GM18520 (cell line): ENCODE data around the gene LSM4.
"Not testable (repeated sequence)": the region's sequence is repeated elsewhere in the genome, so short reads cannot be mapped to it uniquely, and the experiment has no call there.

ENCODE experiments used
- ATAC-seq: cut with Tn5 transposase; IDR thresholded peaks from one replicate; pipeline ENCODE4 v1.9.1; 2021; ENCODE audit not compliant: unreplicated experiment

The LSM4 gene

GRCh38 chr19:18340990-18341868 is 18.4 kb upstream of the LSM4 start:
- ATAC-seq = no peak

DNA sequence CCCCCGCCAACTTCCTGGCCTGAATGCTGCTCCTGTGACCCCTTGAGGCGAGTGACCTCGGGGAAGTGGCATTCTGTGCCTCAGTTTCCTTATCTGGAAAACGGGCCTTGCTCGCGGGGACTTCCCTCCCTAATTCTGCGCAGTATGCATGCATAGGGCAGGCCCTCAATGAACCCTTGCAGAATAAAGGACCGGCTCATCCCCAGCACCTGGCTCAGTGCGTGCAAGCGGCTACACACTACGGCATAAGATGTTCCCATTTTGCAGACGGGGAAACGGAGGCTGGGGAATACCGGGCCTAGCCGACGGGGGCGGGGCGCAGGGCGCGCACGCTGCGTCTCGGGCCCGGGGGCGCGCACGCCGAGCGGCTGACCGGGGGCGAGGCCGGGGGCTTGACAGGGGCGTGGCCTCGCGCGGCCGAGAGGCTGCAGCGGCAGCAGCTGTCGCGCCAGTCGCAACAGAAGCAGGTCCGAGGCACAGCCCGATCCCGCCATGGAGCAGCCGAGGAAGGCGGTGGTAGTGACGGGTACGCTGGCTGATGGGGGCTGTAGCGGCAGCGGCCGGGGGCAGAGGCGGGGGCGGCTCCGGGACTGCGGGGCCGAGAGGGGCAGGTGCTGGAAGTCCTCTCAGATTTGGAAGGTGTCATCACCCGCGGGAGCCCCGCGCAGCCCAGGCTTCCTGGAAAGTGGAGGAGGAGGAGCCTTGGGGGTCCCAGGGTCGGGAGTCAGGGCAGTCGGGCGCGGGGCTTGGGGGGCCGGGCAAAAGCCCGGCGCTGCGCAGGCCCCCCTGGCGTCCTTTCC is 17.5 kb upstream of the LSM4 start, which contains the start of gene PGPEP1:
PGPEP1 (plus strand) TSS at position 409 of the 800 bp plus-strand sequence; CDS start at position 493, 84 bp downstream.
- no peak for ATAC-seq

DNA sequence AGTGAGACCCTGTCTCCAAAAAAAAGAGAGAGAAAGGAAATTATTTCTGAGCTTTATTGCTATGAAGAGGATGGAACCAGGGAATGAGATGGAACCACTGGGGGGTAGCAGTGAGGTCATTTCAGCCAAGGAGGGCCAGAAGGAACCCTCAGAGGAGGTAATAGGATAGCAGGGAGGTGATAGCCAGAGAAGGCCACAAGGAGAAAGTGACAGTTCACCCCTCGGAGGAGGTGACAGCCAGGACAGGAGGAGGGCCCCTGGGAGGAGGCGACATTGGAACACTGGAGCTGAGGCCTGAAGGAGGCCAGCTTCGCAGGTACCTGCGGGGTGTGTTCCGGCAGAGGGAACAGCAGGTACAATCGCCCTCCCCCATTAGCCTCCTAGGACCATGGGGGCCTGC is 16.8 kb upstream of the LSM4 start:
- ATAC-seq = no peak

DNA sequence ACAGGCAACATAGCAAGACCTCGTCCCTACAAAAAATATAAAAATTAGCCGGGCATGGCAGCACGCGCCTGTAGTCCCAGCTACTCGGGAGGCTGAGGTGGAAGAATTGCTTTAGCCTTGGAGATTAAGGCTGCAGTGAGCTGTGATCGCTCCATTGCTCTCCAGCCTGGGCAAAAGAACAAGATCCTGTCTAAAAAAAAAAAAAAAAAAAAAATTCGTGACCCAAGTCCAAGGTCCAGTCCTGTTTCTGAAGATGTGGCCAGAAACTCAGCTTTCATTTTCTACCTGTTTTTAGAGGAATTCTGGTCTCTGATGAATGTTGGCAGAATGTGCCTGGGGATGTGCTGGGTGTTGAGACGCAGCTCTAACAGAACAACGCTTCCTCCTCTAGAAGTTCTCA is 15.7 kb upstream of the LSM4 start:
- no peak for ATAC-seq

GRCh38 chr19:18336121-18336520 is 13.2 kb upstream of the LSM4 start:
- no peak for ATAC-seq

- no peak for ATAC-seq
Observed at GRCh38 chr19:18333680-18334079, 10.8 kb upstream of the LSM4 start.

DNA sequence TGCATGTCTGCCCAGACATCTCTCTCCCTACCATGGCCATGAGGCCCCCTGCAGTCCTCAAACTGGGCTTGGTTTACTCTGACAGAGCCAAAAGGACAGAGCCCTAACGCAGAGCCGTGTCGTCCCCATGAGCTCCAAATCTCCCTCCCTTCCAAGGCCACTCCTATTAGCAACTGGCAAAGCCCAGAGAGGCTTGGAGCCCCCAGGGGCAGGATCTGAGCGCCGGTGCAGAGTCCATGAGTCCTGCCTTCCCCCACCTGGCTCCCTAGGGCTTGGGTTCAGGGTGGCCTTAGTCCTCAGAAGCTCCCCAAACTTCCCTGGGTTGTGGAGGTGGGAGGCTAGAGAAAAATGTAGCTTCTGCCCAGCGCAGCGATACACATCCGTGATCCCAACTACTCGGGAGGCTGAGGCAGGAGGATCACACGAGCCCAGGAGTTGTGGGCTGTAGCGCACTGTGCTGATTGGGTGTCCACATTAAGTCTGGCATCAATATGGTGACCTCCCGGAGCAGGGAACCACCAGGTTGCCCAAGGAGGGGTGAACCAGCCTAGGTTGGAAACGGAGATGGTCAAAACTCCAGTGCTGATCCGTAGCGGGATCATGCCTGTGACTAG is 10.1 kb upstream of the LSM4 start:
- ATAC-seq = no peak

DNA sequence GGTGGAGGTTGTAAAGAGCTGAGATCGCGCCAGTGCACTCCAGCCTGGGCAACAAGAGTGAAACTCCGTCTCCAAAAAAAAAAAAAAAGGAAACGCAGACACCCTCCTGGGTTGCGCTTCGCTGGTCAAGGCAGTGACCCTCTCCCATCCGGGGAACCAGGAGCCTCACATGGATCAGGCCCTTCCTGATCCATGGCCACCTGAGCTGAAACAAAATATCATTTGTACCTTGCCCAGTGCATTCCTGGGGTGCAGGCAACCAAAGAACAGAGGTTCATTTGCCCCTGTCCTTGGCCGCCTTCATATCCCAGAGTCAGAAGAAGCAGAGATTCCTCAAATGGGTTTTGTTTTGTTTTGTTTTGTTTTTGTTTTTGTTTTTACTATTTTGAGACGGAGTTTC is 8.0 kb upstream of the LSM4 start:
- no peak for ATAC-seq

DNA sequence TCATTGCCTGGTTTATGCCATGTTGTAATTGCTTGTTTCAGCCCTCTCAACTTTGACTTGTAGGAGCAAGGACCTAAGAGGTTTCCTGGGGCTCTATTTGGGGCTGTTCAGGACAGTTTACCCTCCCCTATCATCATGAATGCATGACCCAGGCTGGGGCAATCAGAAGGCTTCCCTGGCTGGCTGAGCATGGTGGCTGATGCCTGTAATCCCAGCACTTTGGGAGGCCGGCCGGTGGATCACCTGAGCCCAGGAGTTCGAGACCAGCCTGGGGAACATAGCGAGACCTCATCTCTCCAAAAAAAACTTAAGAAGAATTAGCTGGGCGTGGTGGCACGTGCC is 6.1 kb upstream of the LSM4 start:
- no peak for ATAC-seq

- peak; percentile 94 for ATAC-seq
Observed at GRCh38 chr19:18328340-18329034, 5.6 kb upstream of the LSM4 start.

GRCh38 chr19:18326772-18327171 is 3.9 kb upstream of the LSM4 start:
- ATAC-seq = no peak

- ATAC-seq = not testable (repeated sequence)
Observed at GRCh38 chr19:18324373-18324731, 1.5 kb upstream of the LSM4 start.

GRCh38 chr19:18322318-18322758 is 538 bp downstream of the LSM4 start:
- no peak for ATAC-seq

DNA sequence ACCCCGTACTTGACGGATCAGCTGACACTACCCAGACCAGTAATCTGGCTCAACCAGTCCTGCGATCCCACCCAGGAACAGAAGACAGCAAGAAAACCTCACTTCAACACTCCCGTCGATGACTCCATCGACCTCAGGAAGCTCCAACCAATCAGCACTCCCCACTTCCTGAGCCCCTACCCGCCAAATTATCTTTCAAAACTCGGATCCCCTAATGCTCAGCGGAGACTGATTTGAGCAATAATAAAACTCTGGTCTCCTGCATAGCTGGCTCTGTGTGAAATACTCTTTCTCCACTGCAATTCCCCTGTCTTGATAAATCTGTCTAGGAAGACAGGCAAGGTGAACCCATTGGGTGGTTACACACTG is 1.2 kb downstream of the LSM4 start:
- no peak for ATAC-seq

- no peak for ATAC-seq
Observed at GRCh38 chr19:18320865-18321733, 1.8 kb downstream of the LSM4 start.

GRCh38 chr19:18319591-18320135 is 3.2 kb downstream of the LSM4 start:
- no peak for ATAC-seq

GRCh38 chr19:18317961-18318800 is 4.7 kb downstream of the LSM4 start:
- ATAC-seq = no peak

DNA sequence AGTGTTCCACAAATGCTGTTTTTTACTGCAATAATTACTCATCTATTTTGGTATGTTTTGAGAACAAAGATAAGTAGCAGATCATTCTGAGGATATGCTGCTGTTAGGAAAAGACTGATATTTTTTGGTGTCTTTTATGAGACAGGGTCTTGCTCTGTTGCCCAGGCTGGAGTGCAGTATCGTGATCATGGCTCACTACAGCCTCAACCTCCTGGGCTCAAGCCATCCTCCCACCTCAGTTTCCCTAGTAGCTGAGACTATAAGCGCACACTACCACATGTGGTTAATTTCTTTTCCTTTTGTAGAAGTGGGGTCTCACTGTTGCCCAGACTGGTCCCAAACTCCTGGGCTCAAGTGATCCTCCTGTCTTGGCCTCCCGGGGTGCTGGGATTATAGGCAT is 9.5 kb downstream of the LSM4 start:
- no peak for ATAC-seq

- no peak for ATAC-seq
Observed at GRCh38 chr19:18312092-18312534, 10.8 kb downstream of the LSM4 start.
